GM12878 (cell line): ENCODE measurements around the gene C5. TPM values are rescaled to one million over a fixed set of nuclear protein-coding genes. Genes with fewer than 3 reads are reported as not detected.

Source experiments
- ATAC-seq: fragments of 200-7000 bp; cut with Tn5 transposase; 3 replicates; pipeline ENCODE4 v1.9.1; 2020; ENCODE audit warnings: mild to moderate bottlenecking, moderate library complexity
- BruUV-seq: library from RNA; stranded (reverse); fragments of 400-500 nt; replicated peaks from 2 replicates; lab custom pipeline; 2021; lab: Mats Ljungman, UMichigan
- CTCF ChIA-PET: fragments of 300-600 bp; sonication (Branson Sonifier 250); formaldehyde crosslinking; extraction: SDS; loops from one replicate; lab custom pipeline; 2021; ENCODE audit warnings: inconsistent platforms; lab: Yijun Ruan, JAX
- POLR2A ChIA-PET: fragments of 350-600 bp; formaldehyde crosslinking; extraction: SDS; loops from one replicate; lab custom pipeline; 2021; ENCODE audit warnings: inconsistent platforms; lab: Charles Lee
- RAD21 ChIA-PET: fragments of 300-600 bp; sonication (Branson Sonifier 250); formaldehyde crosslinking; loops from one replicate; lab custom pipeline; 2023; ENCODE audit warnings: antibody characterized with exemption; ENCODE audit not compliant: unreplicated experiment; lab: Charles Lee
- SMC1A ChIA-PET: fragments of 300-600 bp; sonication (Branson Sonifier 250); formaldehyde crosslinking; loops from one replicate; lab custom pipeline; 2023; ENCODE audit not compliant: unreplicated experiment, uncharacterized antibody; lab: Charles Lee
- DNase-seq: peaks from one replicate; pipeline ENCODE4 v3.0.0-alpha.2; 2011; ENCODE audit warnings: low read depth, low spot score
- FAIRE-seq: peaks from 3 replicates; lab custom pipeline; 2011; peaks lifted over from hg19 to GRCh38; lab: Jason Lieb, UNC
- H2AFZ ChIP-seq: 2 replicates; pipeline ENCODE4 v1.6.0; 2011; ENCODE audit warnings: low read depth, low read length, control low read depth; ENCODE audit not compliant: control insufficient read depth
- H3K27ac ChIP-seq: 2 replicates; pipeline ENCODE4 v1.5.1; 2011; ENCODE audit warnings: control low read depth; ENCODE audit not compliant: control insufficient read depth, insufficient read depth
- H3K27me3 ChIP-seq, 2 experiments: replicated peaks in 1 of 2; 2 replicates each; pipeline versions ENCODE4 v1.6.0 to v1.6.1; 2011; ENCODE audit warnings: low read length in 1 of 2; ENCODE audit not compliant: control insufficient read depth in 2 of 2, insufficient read depth in 2 of 2
- H3K36me3 ChIP-seq, 2 experiments: 2 replicates each; pipeline ENCODE4 v1.5.1; 2011; ENCODE audit warnings: low read length in 1 of 2; ENCODE audit not compliant: control insufficient read depth in 2 of 2, insufficient read depth in 2 of 2
- H3K4me1 ChIP-seq: 2 replicates; pipeline ENCODE4 v1.6.1; 2011; ENCODE audit warnings: mild to moderate bottlenecking, low read length, moderate library complexity, mixed read lengths; ENCODE audit not compliant: control insufficient read depth, insufficient read depth
- H3K4me2 ChIP-seq: 2 replicates; pipeline ENCODE4 v1.6.0; 2011; ENCODE audit warnings: control low read depth; ENCODE audit not compliant: control insufficient read depth, insufficient read depth
- H3K4me3 ChIP-seq: fragments of 200-600 bp; sonication (generic); 2 replicates; pipeline ENCODE4 v1.5.1; 2016
- H3K79me2 ChIP-seq: 2 replicates; pipeline ENCODE4 v1.6.0; 2011; ENCODE audit warnings: low read length; ENCODE audit not compliant: control insufficient read depth, insufficient read depth
- H3K9ac ChIP-seq: 2 replicates; pipeline ENCODE4 v1.8.0; 2011; ENCODE audit warnings: low read length, control low read depth, mixed read lengths; ENCODE audit not compliant: control insufficient read depth, insufficient read depth
- H3K9me3 ChIP-seq: replicated peaks from 3 replicates; pipeline ENCODE4 v1.5.1; 2011; ENCODE audit warnings: mild to moderate bottlenecking, low read length; ENCODE audit not compliant: control insufficient read depth, insufficient read depth
- H4K20me1 ChIP-seq: 2 replicates; pipeline ENCODE4 v1.6.0; 2011; ENCODE audit not compliant: control insufficient read depth, insufficient read depth
- ASH2L ChIP-seq: fragments of 300-600, 200-600 bp; sonication (generic); IDR thresholded peaks from 2 replicates; pipeline ENCODE4 v1.6.1; 2017; ENCODE audit warnings: low read depth, mild to moderate bottlenecking, borderline replicate concordance
- BACH1 ChIP-seq: fragments of 450-650 bp; IDR thresholded peaks from 2 replicates; pipeline ENCODE4 v1.6.1; 2017; ENCODE audit warnings: mild to moderate bottlenecking, borderline replicate concordance
- BCL3 ChIP-seq: IDR thresholded peaks from 2 replicates; pipeline ENCODE4 v1.6.1; 2011; ENCODE audit warnings: borderline replicate concordance, low read depth, mild to moderate bottlenecking, moderate library complexity, low read length; ENCODE audit not compliant: insufficient read depth, poor library complexity, severe bottlenecking
- BCLAF1 ChIP-seq: fragments of 450-650 bp; IDR thresholded peaks from 2 replicates; pipeline ENCODE4 v1.6.1; 2017; ENCODE audit warnings: antibody characterized with exemption, mild to moderate bottlenecking, moderate library complexity
- CHD1 ChIP-seq: IDR thresholded peaks from 2 replicates; pipeline ENCODE4 v1.6.1; 2012; ENCODE audit warnings: low read depth, low read length, improper control_type of control experiment
- GATAD2B ChIP-seq: fragments of 450-650 bp; conservative IDR thresholded peaks from 2 replicates; pipeline ENCODE4 v1.6.1; 2017; ENCODE audit warnings: low read depth, mild to moderate bottlenecking, moderate library complexity
- IKZF2 ChIP-seq, 2 experiments: fragments of 450-650 bp; IDR thresholded peaks; 2 replicates each; pipeline ENCODE4 v1.6.1; 2017; ENCODE audit warnings: mild to moderate bottlenecking in 2 of 2, moderate library complexity in 2 of 2
- MYC ChIP-seq: IDR thresholded peaks from 2 replicates; pipeline ENCODE4 v1.6.1; 2011; ENCODE audit warnings: mild to moderate bottlenecking, low read length, moderate library complexity, inconsistent platforms; ENCODE audit not compliant: insufficient read depth, insufficient replicate concordance, insufficient read length, severe bottlenecking
- NR2C1 ChIP-seq: fragments of 450-650 bp; IDR thresholded peaks from 2 replicates; pipeline ENCODE4 v1.6.1; 2017; ENCODE audit warnings: antibody characterized with exemption, mild to moderate bottlenecking, moderate library complexity
- PKNOX1 ChIP-seq: fragments of 450-650 bp; IDR thresholded peaks from 2 replicates; pipeline ENCODE4 v1.6.1; 2016; ENCODE audit warnings: mild to moderate bottlenecking
- POLR2A ChIP-seq: IDR thresholded peaks from 2 replicates; pipeline ENCODE4 v1.6.1; 2011; ENCODE audit warnings: low read depth, mild to moderate bottlenecking, low read length
- POLR2AphosphoS5 ChIP-seq: IDR thresholded peaks from 2 replicates; pipeline ENCODE4 v1.6.1; 2011; ENCODE audit warnings: mild to moderate bottlenecking, low read length, inconsistent platforms
- RAD21 ChIP-seq: IDR thresholded peaks from 2 replicates; pipeline ENCODE4 v1.6.1; 2011; ENCODE audit warnings: mild to moderate bottlenecking, low read depth, low read length, moderate library complexity; ENCODE audit not compliant: insufficient read depth
- RBBP5 ChIP-seq: fragments of 200-600 bp; sonication (generic); conservative IDR thresholded peaks from 2 replicates; pipeline ENCODE4 v1.6.1; 2016
- SREBF1 ChIP-seq: IDR thresholded peaks from 2 replicates; pipeline ENCODE4 v1.6.1; 2012; ENCODE audit warnings: mild to moderate bottlenecking, low read length
- ZNF622 ChIP-seq: fragments of 450-650 bp; IDR thresholded peaks from 2 replicates; pipeline ENCODE4 v1.6.1; 2017; ENCODE audit warnings: mild to moderate bottlenecking, inconsistent platforms
- WGBS: methylation state at CpG from one replicate; pipeline ENCODE4 v1.1.6; 2016; ENCODE audit warnings: low lambda C conversion rate; ENCODE audit not compliant: insufficient replicate concordance, insufficient coverage; ENCODE audit errors: missing lambda C conversion rate; 5-methylcytosine and 5-hydroxymethylcytosine counted together
- in situ Hi-C: fragments of 300-500 bp; cut with MboI; formaldehyde crosslinking; loops from 9 replicates; pipeline ENCODE4 v1.14.3; 2018; ENCODE audit warnings: mixed read lengths
- intact Hi-C: fragments of 100-400 bp; cut with micrococcal nuclease; formaldehyde crosslinking; loops from one replicate; pipeline ENCODE4 v1.14.2; 2022; ENCODE audit not compliant: unreplicated experiment
- polyA plus RNA-seq, 11 experiments: library from polyadenylated mRNA; depleted of rRNA in 4 of 11; unstranded in 6 of 11; stranded (reverse) in 5 of 11; fragments of >200 nt; fragmentation: Nextera tagmentation in 4 of 11; fragmentation: Illumina TruSeq in 1 of 11; extraction: Ambion mirVana in 4 of 11; extraction: Trizol in 1 of 11; gene quantifications; 1 replicate in 1 of 11; 2 replicates in 10 of 11; pipeline versions ENCODE4 v1.2.1 to v1.2.3, GENCODE V29; 2011 to 2016; ENCODE audit warnings: inconsistent platforms in 2 of 11, missing spikeins in 2 of 11, low read depth in 1 of 11
- total RNA-seq, 4 experiments: library from RNA; depleted of rRNA in 3 of 4; stranded (reverse); fragments of >200 nt in 3 of 4; fragmentation: Illumina TruSeq in 1 of 4; extraction: Trizol in 1 of 4; gene quantifications; 2 replicates each; pipeline versions ENCODE4 v1.2.1 to v1.2.3, GENCODE V29; 2013 to 2021

The C5 gene
- total and polyA plus RNA-seq, 10 of the 15 experiments (the other 5 are each of a cell fraction or from before 2014, with no cell fraction given) = 0.39 to 2.2 (median 1.2) TPM

GRCh38 chr9:120951960-120952618, 98.0 kb downstream of the C5 start:
- no peaks in the 10 kb centered on the region for H4K20me1 ChIP-seq
- TF ChIP-seq ASH2L (no peak), BCLAF1 (no peak), SREBF1 (no peak), GATAD2B (no peak), NR2C1 (no peak), PKNOX1 (no peak), BACH1 (no peak), ZNF622 (no peak), RAD21 (no peak), BCL3 (no peak), CHD1 (no peak), POLR2A (no peak), RBBP5 (no peak), MYC (no peak), POLR2AphosphoS5 (no peak), IKZF2 (IDR thresholded peaks at IDR 0.05) (no peak)
- no peaks in the 10 kb centered on the region; the same call in 2 of the 3 replicates for H3K9me3 ChIP-seq
- no peaks in the 10 kb centered on the region for H3K79me2 ChIP-seq
- no peaks in the 10 kb centered on the region for H3K36me3 ChIP-seq
- no peak overlapping the region for H3K27ac ChIP-seq
- no peak overlapping the region for H3K9ac ChIP-seq
- DNase-seq (no peak), ATAC-seq (no peak), FAIRE-seq (no peak)
- CTCF ChIA-PET = interaction anchor here (1.0 to 4.5 kb wide), 10 partner anchors 8 to 261 kb away, joined by 3 to 22 read pairs (median 5); no protein-coding TSS in a partner anchor
- H3K27me3 ChIP-seq = no peaks in the 10 kb centered on the region
- in situ Hi-C loops = no loop called here
- H3K4me3 ChIP-seq = no peak overlapping the region
- intact Hi-C loops = no loop called here
- POLR2A ChIA-PET = interaction anchor here (0.6 to 2.1 kb wide), 5 partner anchors 17 to 392 kb away, joined by 3 to 6 read pairs (median 3); no protein-coding TSS in a partner anchor
- RAD21 ChIA-PET = interaction anchor here (0.9 to 1.8 kb wide), 3 partner anchors 20 to 65 kb away, joined by 3 to 8 read pairs (median 7); no protein-coding TSS in a partner anchor
- H2AFZ ChIP-seq = no peak overlapping the region
- WGBS = 81% methylated on average over 9 of the region's 9 CpGs
- BruUV-seq = no TSS peak
- SMC1A ChIA-PET = interaction anchor here (0.7 to 2.5 kb wide), 12 partner anchors 8 to 217 kb away, joined by 3 to 9 read pairs (median 4); partner anchors contain the start of gene TRAF1
- no peaks in the 10 kb centered on the region for H3K4me1 ChIP-seq
- no peak overlapping the region for H3K4me2 ChIP-seq
